ENCODE results near the gene ZFAND3.

The ZFAND3 gene

DNA sequence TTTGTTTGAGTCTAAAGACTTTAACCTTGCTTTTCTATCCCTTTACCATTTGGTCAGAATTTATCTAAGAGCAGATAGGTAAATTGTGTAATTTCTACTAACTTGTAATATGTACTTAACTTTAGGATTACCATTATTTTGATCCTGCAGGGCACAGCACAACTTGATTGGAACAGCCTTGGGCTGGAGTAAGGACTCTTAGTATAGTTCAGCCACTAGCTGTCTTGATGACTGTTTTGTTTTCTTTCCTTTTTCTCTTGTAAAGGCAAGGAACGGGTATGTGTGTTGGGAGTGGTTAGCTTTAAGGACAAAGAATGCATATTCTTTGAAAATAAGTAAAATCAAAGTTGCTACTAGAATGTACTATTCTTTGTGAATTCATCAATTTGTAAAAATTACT, 203.2 kb downstream of the ZFAND3 start:
- no peak for DNase-seq (ENCODE audit: low spot score)
- Histone ChIP-seq H3K27ac (no peak overlapping the region), H3K4me3 (no peak overlapping the region)
- TF ChIP-seq, protein P1, sequence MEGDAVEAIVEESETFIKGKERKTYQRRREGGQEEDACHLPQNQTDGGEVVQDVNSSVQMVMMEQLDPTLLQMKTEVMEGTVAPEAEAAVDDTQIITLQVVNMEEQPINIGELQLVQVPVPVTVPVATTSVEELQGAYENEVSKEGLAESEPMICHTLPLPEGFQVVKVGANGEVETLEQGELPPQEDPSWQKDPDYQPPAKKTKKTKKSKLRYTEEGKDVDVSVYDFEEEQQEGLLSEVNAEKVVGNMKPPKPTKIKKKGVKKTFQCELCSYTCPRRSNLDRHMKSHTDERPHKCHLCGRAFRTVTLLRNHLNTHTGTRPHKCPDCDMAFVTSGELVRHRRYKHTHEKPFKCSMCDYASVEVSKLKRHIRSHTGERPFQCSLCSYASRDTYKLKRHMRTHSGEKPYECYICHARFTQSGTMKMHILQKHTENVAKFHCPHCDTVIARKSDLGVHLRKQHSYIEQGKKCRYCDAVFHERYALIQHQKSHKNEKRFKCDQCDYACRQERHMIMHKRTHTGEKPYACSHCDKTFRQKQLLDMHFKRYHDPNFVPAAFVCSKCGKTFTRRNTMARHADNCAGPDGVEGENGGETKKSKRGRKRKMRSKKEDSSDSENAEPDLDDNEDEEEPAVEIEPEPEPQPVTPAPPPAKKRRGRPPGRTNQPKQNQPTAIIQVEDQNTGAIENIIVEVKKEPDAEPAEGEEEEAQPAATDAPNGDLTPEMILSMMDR (IDR thresholded peaks at IDR 0.05), result no peak

DNA sequence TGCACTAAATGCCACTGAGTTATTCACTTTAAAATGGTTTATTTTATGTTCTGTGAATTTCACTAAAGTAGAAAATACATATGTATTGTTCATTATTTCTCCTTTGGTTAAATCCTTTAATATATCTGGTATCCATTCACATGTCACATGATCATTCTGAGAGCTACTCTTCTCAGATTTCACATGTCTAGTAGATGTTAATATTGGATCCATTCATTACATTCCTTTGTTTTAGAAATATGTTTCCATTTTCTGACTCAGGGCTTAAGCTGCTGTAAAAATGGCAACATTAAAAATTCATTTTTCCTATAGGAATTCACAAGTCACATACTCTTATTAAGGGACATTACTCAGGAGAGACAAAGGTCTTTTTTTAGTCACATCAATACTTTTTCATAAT, 205.4 kb downstream of the ZFAND3 start:
- no peak overlapping the region for H3K27ac ChIP-seq
- no peak overlapping the region for H3K4me3 ChIP-seq
- DNase-seq (ENCODE audit: low spot score), result no peak
- TF ChIP-seq, protein P1 (IDR thresholded peaks at IDR 0.05), result no peak

DNA sequence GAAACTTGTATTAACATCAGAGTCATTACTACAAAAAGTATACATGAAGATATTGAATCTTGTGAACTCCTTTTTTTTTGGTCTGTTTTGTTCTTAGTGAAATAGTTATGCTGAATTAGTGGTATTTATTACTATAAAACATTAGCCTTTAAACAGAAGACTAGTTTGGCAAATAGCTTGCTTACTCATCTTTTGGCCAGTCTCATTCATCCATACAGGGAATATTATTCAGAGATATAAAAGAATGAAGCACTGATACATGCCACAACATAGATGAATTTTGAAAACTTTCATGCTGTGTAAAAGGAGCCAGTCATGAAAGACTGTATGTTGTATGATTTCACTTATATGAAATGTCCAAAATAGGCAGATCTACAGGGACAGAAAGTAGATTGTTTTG, 205.9 kb downstream of the ZFAND3 start:
- H3K4me3 ChIP-seq, result no peak overlapping the region
- TF ChIP-seq, protein P1 (IDR thresholded peaks at IDR 0.05), result no peak
- H3K27ac ChIP-seq, result no peak overlapping the region
- no peak for DNase-seq (ENCODE audit: low spot score)

GRCh38 chr6:38027685-38028373, 208.3 kb downstream of the ZFAND3 start:
- H3K27ac ChIP-seq, result no peak overlapping the region
- no peak for DNase-seq (ENCODE audit: low spot score)
- no peak overlapping the region for H3K4me3 ChIP-seq
- TF ChIP-seq, protein P1 (IDR thresholded peaks at IDR 0.05), result no peak

- H3K4me3 ChIP-seq, result no peak overlapping the region
- TF ChIP-seq, protein P1 (IDR thresholded peaks at IDR 0.05), result no peak
These were observed 210.9 kb downstream of the ZFAND3 start for GRCh38 chr6:38030380-38030779.

GRCh38 chr6:38032797-38033196, 213.3 kb downstream of the ZFAND3 start:
- Histone ChIP-seq H3K27ac (no peak overlapping the region), H3K4me3 (no peak overlapping the region)
- no peak for DNase-seq (ENCODE audit: low spot score)
- TF ChIP-seq, protein P1 (IDR thresholded peaks at IDR 0.05), result no peak

More at GRCh38 chr6:38030380-38030779, 210.9 kb downstream of the ZFAND3 start:
- no peak overlapping the region for H3K27ac ChIP-seq
- no peak for DNase-seq (ENCODE audit: low spot score)

DNA sequence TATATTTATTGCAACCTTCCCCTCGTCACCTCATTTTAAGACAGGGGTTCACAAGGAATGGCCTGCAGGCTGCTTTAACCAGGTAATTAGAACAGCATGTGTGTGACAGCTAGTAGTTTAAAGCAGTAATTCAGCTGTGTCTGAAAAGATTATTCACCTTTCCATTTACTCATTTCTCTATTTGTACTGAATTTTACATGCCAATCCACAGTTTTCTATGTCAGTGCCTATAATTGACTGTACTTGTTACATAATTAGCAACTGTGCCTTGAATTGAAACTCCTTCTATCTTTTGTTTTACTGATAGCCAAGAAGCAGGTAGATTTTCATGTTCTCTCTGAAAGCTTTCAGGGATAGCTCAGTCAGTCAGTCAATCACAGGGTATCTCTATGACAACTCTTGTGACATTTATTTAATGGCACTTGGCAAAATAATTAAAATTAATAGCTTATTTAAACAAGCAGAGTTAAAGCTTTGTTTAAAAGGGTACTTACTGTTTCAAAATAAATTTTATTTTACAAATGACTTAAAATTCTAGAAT, 214.0 kb downstream of the ZFAND3 start:
- TF ChIP-seq, protein P1 (IDR thresholded peaks at IDR 0.05), result no peak
- no peak for DNase-seq (ENCODE audit: low spot score)
- H3K27ac ChIP-seq, result no peak overlapping the region
- H3K4me3 ChIP-seq, result no peak overlapping the region
